A673 (cell line): Measurements from ENCODE around the gene LTB4R2. TPM values are rescaled to one million over a fixed set of nuclear protein-coding genes. Genes with fewer than 3 reads are reported as not detected.

Experiments
- BruUV-seq: library from RNA; stranded (reverse); fragments of 400-500 nt; replicated peaks from 2 replicates; lab custom pipeline; 2021; lab: Mats Ljungman, UMichigan
- CTCF ChIA-PET: fragments of 300-600 bp; sonication (Branson Sonifier 250); formaldehyde crosslinking; loops from one replicate; lab custom pipeline; 2022; ENCODE audit warnings: antibody characterized with exemption; lab: Charles Lee
- POLR2A ChIA-PET: fragments of 300-600 bp; sonication (Branson Sonifier 250); formaldehyde crosslinking; loops from one replicate; lab custom pipeline; 2022; ENCODE audit warnings: antibody characterized with exemption; ENCODE audit not compliant: low non-redundant PET; lab: Charles Lee
- DNase-seq: peaks from one replicate; pipeline ENCODE4 v3.0.0-alpha.2; 2015; ENCODE audit warnings: low spot score
- H3K27ac ChIP-seq: fragments of 200-600 bp; sonication (generic); 2 replicates; pipeline ENCODE4 v1.5.1; 2016; ENCODE audit warnings: mixed run types, low read depth, mild to moderate bottlenecking, mixed read lengths, antibody characterized with exemption, low read length; ENCODE audit not compliant: poor library complexity, severe bottlenecking
- H3K27me3 ChIP-seq: fragments of 200-600 bp; sonication (generic); replicated peaks from 2 replicates; pipeline ENCODE4 v1.6.1; 2017; ENCODE audit warnings: mixed run types, low read depth, mild to moderate bottlenecking, mixed read lengths, antibody characterized with exemption, low read length; ENCODE audit not compliant: insufficient read depth, poor library complexity
- H3K36me3 ChIP-seq: fragments of 200-600 bp; sonication (generic); 2 replicates; pipeline ENCODE4 v1.6.1; 2016; ENCODE audit warnings: mixed run types, mild to moderate bottlenecking, mixed read lengths, antibody characterized with exemption, low read length; ENCODE audit not compliant: insufficient read depth, poor library complexity, severe bottlenecking
- H3K4me1 ChIP-seq: fragments of 200-600 bp; sonication (generic); 2 replicates; pipeline ENCODE4 v1.6.1; 2017; ENCODE audit warnings: mixed run types, mild to moderate bottlenecking, mixed read lengths, antibody characterized with exemption, low read length; ENCODE audit not compliant: insufficient read depth, poor library complexity, severe bottlenecking
- H3K4me3 ChIP-seq: fragments of 200-600 bp; sonication (generic); 2 replicates; pipeline ENCODE4 v1.5.1; 2016; ENCODE audit warnings: low read depth, mixed run types, mild to moderate bottlenecking, mixed read lengths, low read length; ENCODE audit not compliant: poor library complexity, severe bottlenecking
- H3K9me3 ChIP-seq: fragments of 200-600 bp; sonication (generic); 2 replicates; pipeline ENCODE4 v1.6.1; 2016; ENCODE audit warnings: mixed run types, low read depth, mild to moderate bottlenecking, mixed read lengths, antibody characterized with exemption, low read length; ENCODE audit not compliant: poor library complexity, severe bottlenecking
- CTCF ChIP-seq: fragments of 300-800, 200-600 bp; sonication (generic); conservative IDR thresholded peaks from 2 replicates; pipeline ENCODE4 v1.5.1; 2017; ENCODE audit warnings: low read depth, mild to moderate bottlenecking, antibody characterized with exemption, low read length, moderate library complexity, mixed read lengths
- EZH2 ChIP-seq: fragments of 200-600 bp; sonication (generic); IDR thresholded peaks from 2 replicates; pipeline ENCODE4 v1.6.1; 2017; ENCODE audit warnings: borderline replicate concordance, low read depth, mild to moderate bottlenecking, mixed read lengths, antibody characterized with exemption, low read length; ENCODE audit not compliant: poor library complexity, severe bottlenecking
- intact Hi-C: fragments of 100-400 bp; cut with micrococcal nuclease; formaldehyde crosslinking; loops from one replicate; pipeline ENCODE4 v1.10.0; 2022; ENCODE audit not compliant: unreplicated experiment
- total RNA-seq: library from RNA; stranded (reverse); gene quantifications from 2 replicates; pipeline ENCODE4 v1.2.3, GENCODE V29; 2021

The LTB4R2 gene
- total RNA-seq, 1 experiment from 2014 or later: 7.6 TPM

- Histone ChIP-seq H3K36me3 (no peaks in the 10 kb centered on the region), H3K27ac (no peak overlapping the region), H3K4me3 (no peak overlapping the region), H3K27me3 (no peaks in the 10 kb centered on the region), H3K9me3 (no peaks in the 10 kb centered on the region), H3K4me1 (no peaks in the 10 kb centered on the region)
- POLR2A ChIA-PET: no interaction called here
- CTCF ChIA-PET: no interaction called here
- intact Hi-C loops: no loop called here
- no peak for DNase-seq
- TF ChIP-seq EZH2 (no peak), CTCF (no peak)
- BruUV-seq: no TSS peak
Measured at GRCh38 chr14:24292118-24292807, 17.7 kb upstream of the LTB4R2 start.

- Histone ChIP-seq H3K27me3 (no peaks in the 10 kb centered on the region), H3K9me3 (no peaks in the 10 kb centered on the region), H3K36me3 (no peaks in the 10 kb centered on the region), H3K4me3 (no peak overlapping the region), H3K27ac (no peak overlapping the region), H3K4me1 (no peaks in the 10 kb centered on the region)
- DNase-seq: no peak
- ChIA-PET POLR2A (no interaction called here), CTCF (no interaction called here)
- BruUV-seq: no TSS peak
- no peak for TF ChIP-seq EZH2
- no peak for TF ChIP-seq CTCF
- intact Hi-C loops: no loop called here
Measured at GRCh38 chr14:24293525-24293924, 16.4 kb upstream of the LTB4R2 start.

GRCh38 chr14:24296341-24297157, 13.4 kb upstream of the LTB4R2 start:
- TF ChIP-seq EZH2 (no peak), CTCF (peak; percentile 76)
- ChIA-PET CTCF (interaction anchor here (0.5 to 2.2 kb wide), 10 partner anchors 11 to 238 kb away, joined by 3 to 36 read pairs (median 4); partner anchors contain the start of genes CIDEB, RABGGTA and TINF2), POLR2A (no interaction called here)
- Histone ChIP-seq H3K27me3 (no peaks in the 10 kb centered on the region), H3K4me1 (no peaks in the 10 kb centered on the region), H3K27ac (no peak overlapping the region), H3K4me3 (no peak overlapping the region), H3K9me3 (no peaks in the 10 kb centered on the region), H3K36me3 (peaks cover under 1% of the 10 kb centered on the region)
- intact Hi-C loops: loop anchor here (1.0 to 5.0 kb wide), 3 partner anchors 53 to 282 kb away; no protein-coding TSS in a partner anchor
- DNase-seq: peak; percentile 87
- no TSS peak for BruUV-seq
